Activated naive CD4-positive, alpha-beta T cell treated with anti-CD3 and anti-CD28 coated beads for 36 hours (primary cell): Measurements from ENCODE around the gene BLMH. TPM values are rescaled to one million over a fixed set of nuclear protein-coding genes. Genes with fewer than 3 reads are reported as not detected.
"Not testable (repeated sequence)": the region's sequence is repeated elsewhere in the genome, so short reads cannot be mapped to it uniquely, and the experiment has no call there.

Experiments
- CTCF ChIA-PET: fragments of 350-600 bp; sonication (Branson Sonifier 250); formaldehyde crosslinking; loops from one replicate; lab custom pipeline; 2021; ENCODE audit warnings: antibody characterized with exemption; lab: Charles Lee
- DNase-seq: peaks from one replicate; pipeline ENCODE4 v3.0.0-alpha.2; 2020
- H3K27ac Mint-ChIP-seq: one replicate; pipeline ENCODE4 v1.8.0; 2021; ENCODE audit warnings: mild to moderate bottlenecking, mixed read lengths
- H3K27me3 Mint-ChIP-seq: one replicate; pipeline ENCODE4 v1.8.0; 2021; ENCODE audit warnings: low read depth, mixed read lengths
- H3K36me3 Mint-ChIP-seq: one replicate; pipeline ENCODE4 v1.8.0; 2021; ENCODE audit warnings: low read depth, mixed read lengths
- H3K4me1 Mint-ChIP-seq: one replicate; pipeline ENCODE4 v1.8.0; 2021; ENCODE audit warnings: low read depth, mixed read lengths
- H3K4me3 Mint-ChIP-seq: one replicate; pipeline ENCODE4 v1.8.0; 2021; ENCODE audit warnings: mild to moderate bottlenecking, moderate library complexity, mixed read lengths
- H3K9me3 Mint-ChIP-seq: one replicate; pipeline ENCODE4 v1.8.0; 2021; ENCODE audit warnings: mixed read lengths
- intact Hi-C: fragments of 100-400 bp; cut with micrococcal nuclease; formaldehyde crosslinking; loops from one replicate; pipeline ENCODE4 v1.15.1; 2023
- total RNA-seq, 2 experiments: library from RNA; stranded (reverse); gene quantifications; one replicate each; pipeline ENCODE4 v1.2.3, GENCODE V29; 2021

BLMH gene
- total RNA-seq, 2 experiments from 2014 or later, result 60.9 to 61.5 TPM

- no peak for DNase-seq
- Mint-ChIP-seq H3K4me3 (no peak overlapping the region), H3K27ac (no peak overlapping the region), H3K9me3 (no peaks in the 10 kb centered on the region), H3K27me3 (peaks cover 55% of the 10 kb centered on the region), H3K4me1 (peaks cover 22% of the 10 kb centered on the region), H3K36me3 (no peaks in the 10 kb centered on the region)
- intact Hi-C loops, result no loop called here
- CTCF ChIA-PET, result interaction anchor here (2.0 kb wide), 1 partner anchor 130 kb away, joined by 5 read pairs; no protein-coding TSS in a partner anchor
These were observed 57.4 kb downstream of the BLMH start for GRCh38 chr17:30234296-30234695.

GRCh38 chr17:30232824-30233427 is 58.8 kb downstream of the BLMH start:
- H3K4me1 Mint-ChIP-seq, result peaks cover 18% of the 10 kb centered on the region
- H3K4me3 Mint-ChIP-seq, result no peak overlapping the region
- peaks cover 44% of the 10 kb centered on the region for H3K27me3 Mint-ChIP-seq
- DNase-seq, result no peak
- H3K27ac Mint-ChIP-seq, result no peak overlapping the region
- CTCF ChIA-PET, result interaction anchor here (2.0 kb wide), 1 partner anchor 128 kb away, joined by 5 read pairs; no protein-coding TSS in a partner anchor
- intact Hi-C loops, result no loop called here
- no peaks in the 10 kb centered on the region for H3K9me3 Mint-ChIP-seq
- no peaks in the 10 kb centered on the region for H3K36me3 Mint-ChIP-seq

GRCh38 chr17:30232015-30232823 is 59.5 kb downstream of the BLMH start:
- no peak for DNase-seq
- H3K9me3 Mint-ChIP-seq, result no peaks in the 10 kb centered on the region
- intact Hi-C loops, result no loop called here
- peaks cover 13% of the 10 kb centered on the region for H3K4me1 Mint-ChIP-seq
- no peak overlapping the region for H3K27ac Mint-ChIP-seq
- no peaks in the 10 kb centered on the region for H3K36me3 Mint-ChIP-seq
- peaks cover 38% of the 10 kb centered on the region for H3K27me3 Mint-ChIP-seq
- CTCF ChIA-PET, result no interaction called here
- no peak overlapping the region for H3K4me3 Mint-ChIP-seq

GRCh38 chr17:30230596-30231125 is 61.1 kb downstream of the BLMH start:
- no peak for DNase-seq
- Mint-ChIP-seq H3K4me3 (no peak overlapping the region), H3K27ac (no peak overlapping the region), H3K27me3 (peaks cover 28% of the 10 kb centered on the region), H3K36me3 (no peaks in the 10 kb centered on the region), H3K4me1 (peaks cover 5% of the 10 kb centered on the region), H3K9me3 (no peaks in the 10 kb centered on the region)
- CTCF ChIA-PET, result no interaction called here
- intact Hi-C loops, result no loop called here

GRCh38 chr17:30230009-30230408 is 61.7 kb downstream of the BLMH start:
- CTCF ChIA-PET, result interaction anchor here (0.6 kb wide), 1 partner anchor 106 kb away, joined by 3 read pairs; no protein-coding TSS in a partner anchor
- H3K4me1 Mint-ChIP-seq, intact Hi-C loops, H3K27ac Mint-ChIP-seq, H3K4me3 Mint-ChIP-seq, H3K36me3 Mint-ChIP-seq, DNase-seq, H3K9me3 Mint-ChIP-seq: not testable (repeated sequence)
- peaks cover 24% of the 10 kb centered on the region for H3K27me3 Mint-ChIP-seq

GRCh38 chr17:30229012-30229411 is 62.7 kb downstream of the BLMH start:
- H3K27ac Mint-ChIP-seq, result no peak overlapping the region
- DNase-seq, result no peak
- CTCF ChIA-PET, result interaction anchor here (0.6 kb wide), 1 partner anchor 125 kb away, joined by 4 read pairs; no protein-coding TSS in a partner anchor

GRCh38 chr17:30228011-30228410 is 63.7 kb downstream of the BLMH start:
- intact Hi-C loops, result no loop called here
- Mint-ChIP-seq H3K27me3 (peaks cover 6% of the 10 kb centered on the region), H3K4me1 (no peaks in the 10 kb centered on the region), H3K9me3 (no peaks in the 10 kb centered on the region), H3K36me3 (no peaks in the 10 kb centered on the region), H3K4me3 (no peak overlapping the region), H3K27ac (no peak overlapping the region)
- CTCF ChIA-PET, result no interaction called here
- no peak for DNase-seq

More at GRCh38 chr17:30229012-30229411, 62.7 kb downstream of the BLMH start:
- Mint-ChIP-seq H3K36me3 (no peaks in the 10 kb centered on the region), H3K4me3 (no peak overlapping the region), H3K9me3 (no peaks in the 10 kb centered on the region), H3K4me1 (no peaks in the 10 kb centered on the region), H3K27me3 (peaks cover 14% of the 10 kb centered on the region)
- intact Hi-C loops, result no loop called here

- Mint-ChIP-seq H3K36me3 (no peaks in the 10 kb centered on the region), H3K27ac (no peak overlapping the region), H3K4me3 (no peak overlapping the region), H3K27me3 (peaks cover 2% of the 10 kb centered on the region), H3K4me1 (no peaks in the 10 kb centered on the region), H3K9me3 (no peaks in the 10 kb centered on the region)
- no peak for DNase-seq
- CTCF ChIA-PET, result no interaction called here
- intact Hi-C loops, result no loop called here
These were observed 64.9 kb downstream of the BLMH start for GRCh38 chr17:30226878-30227277.

GRCh38 chr17:30225919-30226553 is 65.7 kb downstream of the BLMH start:
- no peak overlapping the region for H3K27ac Mint-ChIP-seq
- no peaks in the 10 kb centered on the region for H3K9me3 Mint-ChIP-seq
- CTCF ChIA-PET, result interaction anchor here (0.6 kb wide), 1 partner anchor 637 kb away, joined by 4 read pairs; no protein-coding TSS in a partner anchor
- H3K4me1 Mint-ChIP-seq, result no peaks in the 10 kb centered on the region
- DNase-seq, result no peak
- intact Hi-C loops, result no loop called here
- H3K27me3 Mint-ChIP-seq, result no peaks in the 10 kb centered on the region
- no peaks in the 10 kb centered on the region for H3K36me3 Mint-ChIP-seq
- no peak overlapping the region for H3K4me3 Mint-ChIP-seq

GRCh38 chr17:30225112-30225511 is 66.6 kb downstream of the BLMH start:
- Mint-ChIP-seq H3K27ac (no peak overlapping the region), H3K4me3 (no peak overlapping the region), H3K27me3 (no peaks in the 10 kb centered on the region), H3K9me3 (no peaks in the 10 kb centered on the region), H3K4me1 (no peaks in the 10 kb centered on the region), H3K36me3 (no peaks in the 10 kb centered on the region)
- no peak for DNase-seq
- CTCF ChIA-PET, result interaction anchor here (0.6 kb wide), 1 partner anchor 638 kb away, joined by 4 read pairs; no protein-coding TSS in a partner anchor
- intact Hi-C loops, result no loop called here

- CTCF ChIA-PET, result no interaction called here
These were observed 67.3 kb downstream of the BLMH start for GRCh38 chr17:30224419-30224960.

GRCh38 chr17:30222721-30223175 is 69.0 kb downstream of the BLMH start:
- H3K27ac Mint-ChIP-seq, result no peak overlapping the region
- H3K4me1 Mint-ChIP-seq, result no peaks in the 10 kb centered on the region
- intact Hi-C loops, result no loop called here
- DNase-seq, result no peak
- H3K4me3 Mint-ChIP-seq, result no peak overlapping the region
- H3K9me3 Mint-ChIP-seq, result no peaks in the 10 kb centered on the region
- CTCF ChIA-PET, result interaction anchor here (0.5 to 1.4 kb wide), 4 partner anchors 12 to 134 kb away, joined by 3 to 4 read pairs (median 4); no protein-coding TSS in a partner anchor
- H3K36me3 Mint-ChIP-seq, result no peaks in the 10 kb centered on the region
- no peaks in the 10 kb centered on the region for H3K27me3 Mint-ChIP-seq

More at GRCh38 chr17:30224419-30224960, 67.3 kb downstream of the BLMH start:
- Mint-ChIP-seq H3K4me1 (no peaks in the 10 kb centered on the region), H3K27me3 (no peaks in the 10 kb centered on the region), H3K36me3 (no peaks in the 10 kb centered on the region), H3K9me3 (no peaks in the 10 kb centered on the region), H3K27ac (no peak overlapping the region), H3K4me3 (no peak overlapping the region)
- DNase-seq, result no peak
- intact Hi-C loops, result no loop called here
